Liver (tissue), 9 donors: ENCODE data around the gene GLIS1. TPM values are rescaled to one million over a fixed set of nuclear protein-coding genes. Genes with fewer than 3 reads are reported as not detected.

Source experiments
- DNase-seq: peaks from one replicate; pipeline ENCODE4 v3.0.0-alpha.2; 2017; ENCODE audit warnings: low spot score
- H3K27ac ChIP-seq, 2 donors: one replicate each; pipeline ENCODE4 v1.7.0; 2013; ENCODE audit warnings: inconsistent platforms in 2 of 2, low read length in 2 of 2, control low read depth in 1 of 2, low read depth in 1 of 2, mild to moderate bottlenecking in 1 of 2
- H3K27me3 ChIP-seq, 4 donors: one replicate each; pipeline versions ENCODE4 v1.6.1 to v1.7.0; 2013; ENCODE audit warnings: low read length in 3 of 4, inconsistent platforms in 1 of 4, mild to moderate bottlenecking in 1 of 4, moderate library complexity in 1 of 4; ENCODE audit not compliant: control insufficient read depth in 4 of 4, insufficient read depth in 4 of 4
- H3K36me3 ChIP-seq, 4 donors: one replicate each; pipeline versions ENCODE4 v1.6.1 to v1.7.0; 2013; ENCODE audit warnings: low read length in 3 of 4, mild to moderate bottlenecking in 3 of 4, low read depth in 1 of 4, moderate library complexity in 1 of 4; ENCODE audit not compliant: control insufficient read depth in 4 of 4, insufficient read depth in 3 of 4
- H3K4me1 ChIP-seq, 4 donors: one replicate each; pipeline versions ENCODE4 v1.6.1 to v1.7.0; 2013; ENCODE audit warnings: low read length in 3 of 4, mild to moderate bottlenecking in 3 of 4, moderate library complexity in 1 of 4; ENCODE audit not compliant: control insufficient read depth in 4 of 4, insufficient read depth in 4 of 4
- H3K4me3 ChIP-seq, 3 donors: one replicate each; pipeline versions ENCODE4 v1.6.1 to v1.7.0; 2013; ENCODE audit warnings: low read length in 3 of 3, control low read depth in 1 of 3, low read depth in 1 of 3, mild to moderate bottlenecking in 1 of 3
- H3K9ac ChIP-seq, 2 donors: one replicate each; pipeline ENCODE4 v1.7.0; 2013; ENCODE audit warnings: low read length in 2 of 2, mild to moderate bottlenecking in 2 of 2, moderate library complexity in 2 of 2, control low read depth in 1 of 2, low read depth in 1 of 2
- H3K9me3 ChIP-seq, 4 donors: one replicate each; pipeline versions ENCODE4 v1.6.1 to v1.7.0; 2013; ENCODE audit warnings: low read length in 3 of 4; ENCODE audit not compliant: control insufficient read depth in 4 of 4
- EGR1 ChIP-seq, 2 donors: IDR thresholded peaks; 2 replicates each; pipeline ENCODE4 v1.6.1; 2016 to 2018; ENCODE audit warnings: antibody characterized with exemption in 2 of 2, low read depth in 2 of 2
- FOXA1 ChIP-seq: IDR thresholded peaks from 2 replicates; pipeline ENCODE4 v1.6.1; 2016; ENCODE audit warnings: antibody characterized with exemption
- FOXA2 ChIP-seq: IDR thresholded peaks from 2 replicates; pipeline ENCODE4 v1.6.1; 2016; ENCODE audit warnings: antibody characterized with exemption
- GABPA ChIP-seq, 2 donors: IDR thresholded peaks in 1 of 2; conservative IDR thresholded peaks in 1 of 2; 2 replicates each; pipeline ENCODE4 v1.6.1; 2016; ENCODE audit warnings: antibody characterized with exemption in 2 of 2, mild to moderate bottlenecking in 1 of 2, moderate library complexity in 1 of 2
- HNF4A ChIP-seq, 2 donors: conservative IDR thresholded peaks; 2 replicates each; pipeline ENCODE4 v1.6.1; 2016; ENCODE audit warnings: antibody characterized with exemption in 2 of 2, mild to moderate bottlenecking in 2 of 2
- HNF4G ChIP-seq: IDR thresholded peaks from 2 replicates; pipeline ENCODE4 v1.6.1; 2016; ENCODE audit warnings: antibody characterized with exemption
- JUND ChIP-seq, 2 donors: IDR thresholded peaks; 2 replicates each; pipeline ENCODE4 v1.6.1; 2016; ENCODE audit warnings: antibody characterized with exemption in 2 of 2
- NR2F2 ChIP-seq: IDR thresholded peaks from 2 replicates; pipeline ENCODE4 v1.6.1; 2016; ENCODE audit warnings: antibody characterized with exemption
- RAD21 ChIP-seq, 2 donors: IDR thresholded peaks; 2 replicates each; pipeline ENCODE4 v1.6.1; 2016; ENCODE audit warnings: antibody characterized with exemption in 2 of 2, mild to moderate bottlenecking in 2 of 2
- RXRA ChIP-seq, 2 donors: IDR thresholded peaks; 2 replicates each; pipeline ENCODE4 v1.6.1; 2017 to 2018; ENCODE audit warnings: antibody characterized with exemption in 2 of 2, mild to moderate bottlenecking in 1 of 2
- SP1 ChIP-seq: IDR thresholded peaks from 2 replicates; pipeline ENCODE4 v1.6.1; 2018; ENCODE audit warnings: antibody characterized with exemption, mild to moderate bottlenecking
- TAF1 ChIP-seq: conservative IDR thresholded peaks from 2 replicates; pipeline ENCODE4 v1.6.1; 2016; ENCODE audit warnings: antibody characterized with exemption, mild to moderate bottlenecking
- YY1 ChIP-seq: IDR thresholded peaks from 2 replicates; pipeline ENCODE4 v1.6.1; 2016; ENCODE audit warnings: antibody characterized with exemption, mild to moderate bottlenecking
- WGBS: extraction: QIAGEN DNeasy Blood & Tissue Kit; methylation state at CpG from one replicate; pipeline ENCODE4 v1.1.7; 2013; 5-methylcytosine and 5-hydroxymethylcytosine counted together
- polyA plus RNA-seq, 2 donors: library from polyadenylated mRNA; stranded (reverse) in 1 of 2; unstranded in 1 of 2; fragments of 200-250 nt in 1 of 2; fragments of >200 nt in 1 of 2; fragmentation: Nextera tagmentation in 1 of 2; extraction: Ambion mirVana in 1 of 2; gene quantifications; one replicate each; pipeline versions ENCODE4 v1.2.1 to v1.2.3, GENCODE V29; 2013 to 2015
- total RNA-seq, 2 donors: library from RNA; depleted of rRNA; stranded (reverse); fragments of >200 nt; gene quantifications; one replicate each; pipeline ENCODE4 v1.2.3, GENCODE V29; 2014
- TF ChIP-seq, protein P1 (sequence below): IDR thresholded peaks from 2 replicates; pipeline ENCODE4 v1.6.1; 2016; ENCODE audit warnings: antibody characterized with exemption
- TF ChIP-seq, protein P2 (sequence below): IDR thresholded peaks from 2 replicates; pipeline ENCODE4 v1.6.1; 2016; ENCODE audit warnings: antibody characterized with exemption
- TF ChIP-seq, protein P3 (sequence below): IDR thresholded peaks from 2 replicates; pipeline ENCODE4 v1.6.1; 2016; ENCODE audit warnings: antibody characterized with exemption
- TF ChIP-seq, protein P4 (sequence below): IDR thresholded peaks from 2 replicates; pipeline ENCODE4 v1.6.1; 2016; ENCODE audit warnings: antibody characterized with exemption, mild to moderate bottlenecking
- TF ChIP-seq, protein P5 (sequence below): fragments of 150-350 bp; IDR thresholded peaks from 2 replicates; pipeline ENCODE4 v1.5.1; 2017; ENCODE audit warnings: improper control_type of control experiment, low read depth, low read length; ENCODE audit not compliant: missing input control
- donor health status: healthy.
- donor health status: healthy.
- donor health status: healthy.
- donor health status: healthy.
- donor health status: healthy.

GLIS1 gene
- total and polyA plus RNA-seq, 4 donors = under 0.01 to 0.05 TPM; not detected in 2

DNA sequence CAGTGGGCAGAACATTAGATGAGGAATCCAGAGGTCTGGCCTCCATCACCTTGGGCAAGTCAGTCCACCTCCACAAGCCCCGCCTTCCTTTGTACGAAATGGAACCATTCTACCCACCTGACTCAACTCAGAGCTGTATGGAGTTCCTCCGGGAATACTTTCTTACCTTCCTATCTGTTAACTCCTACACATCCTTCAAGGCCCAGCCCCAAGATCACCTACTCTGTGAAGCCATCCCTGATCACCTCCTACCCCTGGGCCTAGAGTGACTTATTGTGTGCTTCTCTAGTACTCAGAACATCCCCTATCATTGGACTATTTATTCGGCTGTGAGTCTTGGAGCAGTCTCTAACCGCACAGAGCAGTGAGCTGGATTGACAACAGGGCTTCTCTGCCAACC, 66.7 kb downstream of the GLIS1 start:
- TF ChIP-seq RXRA (IDR thresholded peaks at IDR 0.05) (no peak), HNF4A (conservative IDR thresholded peaks at IDR 0.05) (no peak), GABPA (IDR thresholded peaks at IDR 0.05 in 1 of 2, conservative IDR thresholded peaks at IDR 0.05 in 1 of 2) (no peak), EGR1 (IDR thresholded peaks at IDR 0.05; ENCODE audit: low read depth in 2 of 2) (no peak), RAD21 (IDR thresholded peaks at IDR 0.05) (no peak), FOXA2 (no peak), SP1 (no peak), YY1 (no peak)
- H3K27me3 ChIP-seq = no peaks in the 10 kb centered on the region
- no peaks in the 10 kb centered on the region for H3K9me3 ChIP-seq
- no peak overlapping the region for H3K9ac ChIP-seq
- no peaks in the 10 kb centered on the region for H3K4me1 ChIP-seq
- 96% methylated on average over 5 of the region's 5 CpGs for WGBS
- no peak overlapping the region for H3K4me3 ChIP-seq
- H3K27ac ChIP-seq = no peak overlapping the region
- H3K36me3 ChIP-seq = no peaks in the 10 kb centered on the region
- no peak for DNase-seq

DNA sequence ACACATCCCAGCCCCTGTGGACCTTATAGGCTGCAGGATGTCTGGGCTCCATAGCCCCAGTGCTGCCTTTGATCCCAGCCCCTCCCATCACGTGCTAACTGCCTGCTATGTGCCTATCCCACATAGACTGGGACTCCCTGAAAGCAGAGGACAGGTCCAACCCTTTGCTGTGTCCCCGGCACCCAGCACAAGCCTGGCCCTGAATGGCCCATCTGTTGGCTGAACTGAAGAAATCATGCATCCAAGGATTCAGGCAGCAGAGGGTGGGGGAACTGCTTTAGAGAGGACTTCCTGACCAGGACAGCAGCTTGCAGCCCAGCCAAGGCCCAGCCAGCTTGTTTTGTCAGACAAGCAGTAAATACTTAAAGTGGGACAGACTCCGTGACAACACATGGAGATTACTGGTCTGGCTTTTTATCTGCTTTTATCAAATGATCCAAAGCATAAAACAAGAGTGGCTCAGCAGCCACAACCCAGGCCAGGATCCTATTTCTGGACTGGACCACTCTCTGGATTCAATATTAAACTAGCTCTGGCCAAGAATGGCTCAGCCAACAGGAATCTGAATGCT, 69.3 kb downstream of the GLIS1 start:
- Histone ChIP-seq H3K9me3 (no peaks in the 10 kb centered on the region), H3K9ac (no peak overlapping the region), H3K4me3 (no peak overlapping the region), H3K27ac (no peak overlapping the region), H3K27me3 (no peaks in the 10 kb centered on the region), H3K4me1 (no peaks in the 10 kb centered on the region), H3K36me3 (no peaks in the 10 kb centered on the region)
- DNase-seq = no peak
- WGBS = 70% methylated on average over 3 of the region's 3 CpGs
- no peak for TF ChIP-seq JUND (IDR thresholded peaks at IDR 0.05)
- TF ChIP-seq SP1 = no peak
- TF ChIP-seq HNF4G = no peak
- TF ChIP-seq, protein P1, sequence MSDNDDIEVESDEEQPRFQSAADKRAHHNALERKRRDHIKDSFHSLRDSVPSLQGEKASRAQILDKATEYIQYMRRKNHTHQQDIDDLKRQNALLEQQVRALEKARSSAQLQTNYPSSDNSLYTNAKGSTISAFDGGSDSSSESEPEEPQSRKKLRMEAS = no peak
- TF ChIP-seq, protein P2, sequence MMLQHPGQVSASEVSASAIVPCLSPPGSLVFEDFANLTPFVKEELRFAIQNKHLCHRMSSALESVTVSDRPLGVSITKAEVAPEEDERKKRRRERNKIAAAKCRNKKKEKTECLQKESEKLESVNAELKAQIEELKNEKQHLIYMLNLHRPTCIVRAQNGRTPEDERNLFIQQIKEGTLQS = no peak
- TF ChIP-seq, protein P3, sequence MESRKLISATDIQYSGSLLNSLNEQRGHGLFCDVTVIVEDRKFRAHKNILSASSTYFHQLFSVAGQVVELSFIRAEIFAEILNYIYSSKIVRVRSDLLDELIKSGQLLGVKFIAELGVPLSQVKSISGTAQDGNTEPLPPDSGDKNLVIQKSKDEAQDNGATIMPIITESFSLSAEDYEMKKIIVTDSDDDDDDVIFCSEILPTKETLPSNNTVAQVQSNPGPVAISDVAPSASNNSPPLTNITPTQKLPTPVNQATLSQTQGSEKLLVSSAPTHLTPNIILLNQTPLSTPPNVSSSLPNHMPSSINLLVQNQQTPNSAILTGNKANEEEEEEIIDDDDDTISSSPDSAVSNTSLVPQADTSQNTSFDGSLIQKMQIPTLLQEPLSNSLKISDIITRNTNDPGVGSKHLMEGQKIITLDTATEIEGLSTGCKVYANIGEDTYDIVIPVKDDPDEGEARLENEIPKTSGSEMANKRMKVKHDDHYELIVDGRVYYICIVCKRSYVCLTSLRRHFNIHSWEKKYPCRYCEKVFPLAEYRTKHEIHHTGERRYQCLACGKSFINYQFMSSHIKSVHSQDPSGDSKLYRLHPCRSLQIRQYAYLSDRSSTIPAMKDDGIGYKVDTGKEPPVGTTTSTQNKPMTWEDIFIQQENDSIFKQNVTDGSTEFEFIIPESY = no peak
- no peak for TF ChIP-seq YY1
- TF ChIP-seq RXRA (IDR thresholded peaks at IDR 0.05) = no peak
- TF ChIP-seq HNF4A (conservative IDR thresholded peaks at IDR 0.05) = no peak
- no peak for TF ChIP-seq FOXA2
- TF ChIP-seq, protein P4, sequence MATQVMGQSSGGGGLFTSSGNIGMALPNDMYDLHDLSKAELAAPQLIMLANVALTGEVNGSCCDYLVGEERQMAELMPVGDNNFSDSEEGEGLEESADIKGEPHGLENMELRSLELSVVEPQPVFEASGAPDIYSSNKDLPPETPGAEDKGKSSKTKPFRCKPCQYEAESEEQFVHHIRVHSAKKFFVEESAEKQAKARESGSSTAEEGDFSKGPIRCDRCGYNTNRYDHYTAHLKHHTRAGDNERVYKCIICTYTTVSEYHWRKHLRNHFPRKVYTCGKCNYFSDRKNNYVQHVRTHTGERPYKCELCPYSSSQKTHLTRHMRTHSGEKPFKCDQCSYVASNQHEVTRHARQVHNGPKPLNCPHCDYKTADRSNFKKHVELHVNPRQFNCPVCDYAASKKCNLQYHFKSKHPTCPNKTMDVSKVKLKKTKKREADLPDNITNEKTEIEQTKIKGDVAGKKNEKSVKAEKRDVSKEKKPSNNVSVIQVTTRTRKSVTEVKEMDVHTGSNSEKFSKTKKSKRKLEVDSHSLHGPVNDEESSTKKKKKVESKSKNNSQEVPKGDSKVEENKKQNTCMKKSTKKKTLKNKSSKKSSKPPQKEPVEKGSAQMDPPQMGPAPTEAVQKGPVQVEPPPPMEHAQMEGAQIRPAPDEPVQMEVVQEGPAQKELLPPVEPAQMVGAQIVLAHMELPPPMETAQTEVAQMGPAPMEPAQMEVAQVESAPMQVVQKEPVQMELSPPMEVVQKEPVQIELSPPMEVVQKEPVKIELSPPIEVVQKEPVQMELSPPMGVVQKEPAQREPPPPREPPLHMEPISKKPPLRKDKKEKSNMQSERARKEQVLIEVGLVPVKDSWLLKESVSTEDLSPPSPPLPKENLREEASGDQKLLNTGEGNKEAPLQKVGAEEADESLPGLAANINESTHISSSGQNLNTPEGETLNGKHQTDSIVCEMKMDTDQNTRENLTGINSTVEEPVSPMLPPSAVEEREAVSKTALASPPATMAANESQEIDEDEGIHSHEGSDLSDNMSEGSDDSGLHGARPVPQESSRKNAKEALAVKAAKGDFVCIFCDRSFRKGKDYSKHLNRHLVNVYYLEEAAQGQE = no peak
- TF ChIP-seq FOXA1 = no peak
- TF ChIP-seq RAD21 (IDR thresholded peaks at IDR 0.05) = no peak
- TF ChIP-seq, protein P5, sequence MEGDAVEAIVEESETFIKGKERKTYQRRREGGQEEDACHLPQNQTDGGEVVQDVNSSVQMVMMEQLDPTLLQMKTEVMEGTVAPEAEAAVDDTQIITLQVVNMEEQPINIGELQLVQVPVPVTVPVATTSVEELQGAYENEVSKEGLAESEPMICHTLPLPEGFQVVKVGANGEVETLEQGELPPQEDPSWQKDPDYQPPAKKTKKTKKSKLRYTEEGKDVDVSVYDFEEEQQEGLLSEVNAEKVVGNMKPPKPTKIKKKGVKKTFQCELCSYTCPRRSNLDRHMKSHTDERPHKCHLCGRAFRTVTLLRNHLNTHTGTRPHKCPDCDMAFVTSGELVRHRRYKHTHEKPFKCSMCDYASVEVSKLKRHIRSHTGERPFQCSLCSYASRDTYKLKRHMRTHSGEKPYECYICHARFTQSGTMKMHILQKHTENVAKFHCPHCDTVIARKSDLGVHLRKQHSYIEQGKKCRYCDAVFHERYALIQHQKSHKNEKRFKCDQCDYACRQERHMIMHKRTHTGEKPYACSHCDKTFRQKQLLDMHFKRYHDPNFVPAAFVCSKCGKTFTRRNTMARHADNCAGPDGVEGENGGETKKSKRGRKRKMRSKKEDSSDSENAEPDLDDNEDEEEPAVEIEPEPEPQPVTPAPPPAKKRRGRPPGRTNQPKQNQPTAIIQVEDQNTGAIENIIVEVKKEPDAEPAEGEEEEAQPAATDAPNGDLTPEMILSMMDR = no peak
- no peak for TF ChIP-seq NR2F2
- TF ChIP-seq TAF1 = no peak
- TF ChIP-seq EGR1 (IDR thresholded peaks at IDR 0.05; ENCODE audit: low read depth in 2 of 2) = no peak
- TF ChIP-seq GABPA (IDR thresholded peaks at IDR 0.05 in 1 of 2, conservative IDR thresholded peaks at IDR 0.05 in 1 of 2) = no peak
